Measurements from ENCODE around the gene ABCD4.

ABCD4 gene

GRCh38 chr14:74238974-74239847, 63.5 kb downstream of the ABCD4 start, which contains the start of gene VSX2:
Gene VSX2 (plus strand): TSS chr14:74239449. CDS start chr14:74239562, 113 bp downstream.
- no peak for DNase-seq

GRCh38 chr14:74237441-74237840, 65.3 kb downstream of the ABCD4 start:
- no peak for DNase-seq
